Smooth muscle cell (in vitro differentiated cells): Measurements from ENCODE around the gene DGAT2L6. TPM values are rescaled to one million over a fixed set of nuclear protein-coding genes. Genes with fewer than 3 reads are reported as not detected.

ENCODE experiments used
- DNase-seq: peaks from one replicate; lab custom pipeline; 2025; ENCODE audit not compliant: unreplicated experiment; lab: John Stamatoyannopoulos, UW
- H2AFZ ChIP-seq: fragments of 200-600 bp; sonication (generic); 2 replicates; pipeline ENCODE4 v1.6.0; 2016; ENCODE audit warnings: antibody characterized with exemption, low read depth, mild to moderate bottlenecking
- H3F3A ChIP-seq: fragments of 200-600 bp; sonication (generic); 2 replicates; pipeline ENCODE4 v1.6.0; 2017; ENCODE audit warnings: antibody characterized with exemption, low read depth
- H3K27ac ChIP-seq: fragments of 200-600 bp; sonication (generic); 2 replicates; pipeline ENCODE4 v1.5.1; 2016; ENCODE audit warnings: low read depth, mild to moderate bottlenecking
- H3K27me3 ChIP-seq: fragments of 200-600 bp; sonication (generic); 2 replicates; pipeline ENCODE4 v1.6.1; 2016; ENCODE audit warnings: low read depth, mild to moderate bottlenecking
- H3K36me3 ChIP-seq: fragments of 200-600 bp; sonication (generic); 2 replicates; pipeline ENCODE4 v1.5.1; 2016; ENCODE audit warnings: low read depth
- H3K4me1 ChIP-seq: fragments of 200-600 bp; sonication (generic); 2 replicates; pipeline ENCODE4 v1.5.1; 2016; ENCODE audit warnings: low read depth
- H3K4me2 ChIP-seq: fragments of 200-600 bp; sonication (generic); 2 replicates; pipeline ENCODE4 v1.6.0; 2016; ENCODE audit warnings: mild to moderate bottlenecking
- H3K4me3 ChIP-seq: fragments of 200-600 bp; sonication (generic); 2 replicates; pipeline ENCODE4 v1.5.1; 2016; ENCODE audit warnings: mild to moderate bottlenecking
- H3K79me2 ChIP-seq: fragments of 200-600 bp; sonication (generic); 2 replicates; pipeline ENCODE4 v1.6.0; 2016; ENCODE audit warnings: low read depth, mild to moderate bottlenecking
- H3K9ac ChIP-seq: fragments of 200-600 bp; sonication (generic); 2 replicates; pipeline ENCODE4 v1.6.0; 2016; ENCODE audit warnings: low read depth
- H3K9me3 ChIP-seq: fragments of 200-600 bp; sonication (generic); replicated peaks from 2 replicates; pipeline ENCODE4 v1.5.1; 2016; ENCODE audit warnings: low read depth
- H4K20me1 ChIP-seq: fragments of 200-600 bp; sonication (generic); 2 replicates; pipeline ENCODE4 v1.6.0; 2016; ENCODE audit warnings: low read depth
- WGBS: methylation state at CpG from one replicate; pipeline ENCODE4 v1.1.7; 2016; ENCODE audit warnings: low lambda C conversion rate; 5-methylcytosine and 5-hydroxymethylcytosine counted together
- polyA plus RNA-seq: library from polyadenylated mRNA; unstranded; fragments of >200 nt; fragmentation: Nextera tagmentation; extraction: Ambion mirVana; gene quantifications from 2 replicates; pipeline ENCODE4 v1.2.1, GENCODE V29; 2016
- small RNA-seq: library from RNA; depleted of rRNA; stranded (forward); fragments of <200 nt; gene quantifications from one replicate; pipeline ENCODE3, GENCODE V24; 2014
- total RNA-seq: library from RNA; depleted of rRNA; stranded (reverse); fragments of >200 nt; gene quantifications from 2 replicates; pipeline ENCODE4 v1.2.3, GENCODE V29; 2014
- TF ChIP-seq, protein P1 (sequence below): fragments of 200-600 bp; sonication (generic); IDR thresholded peaks from 2 replicates; pipeline ENCODE4 v1.5.1; 2017; ENCODE audit warnings: borderline replicate concordance, mild to moderate bottlenecking, antibody characterized with exemption; ENCODE audit not compliant: insufficient read depth, poor library complexity, severe bottlenecking

Gene DGAT2L6
- total and polyA plus RNA-seq, 2 experiments from 2014 or later: not detected

DNA sequence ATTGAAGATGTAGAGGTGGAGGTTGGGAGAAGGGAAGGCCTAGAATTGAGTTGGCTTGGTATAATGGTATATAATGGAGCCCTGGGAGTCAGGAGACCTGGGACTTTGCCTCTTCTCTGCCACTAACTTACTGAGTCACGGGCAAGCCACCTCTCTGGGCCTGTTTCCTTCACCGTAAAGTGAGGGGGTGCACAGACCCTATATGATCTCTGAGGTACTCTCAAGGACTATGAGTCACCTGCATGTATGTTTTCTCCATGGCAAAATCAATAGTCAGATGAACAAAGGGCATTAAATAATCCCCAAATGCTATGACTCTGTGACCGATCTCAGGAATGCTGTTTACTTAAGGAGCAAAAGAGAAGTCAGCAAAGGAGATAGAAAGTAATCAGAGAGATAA lies 77.6 kb downstream of the DGAT2L6 start:
- no peak overlapping the region for H3K9ac ChIP-seq
- no peaks in the 10 kb centered on the region for H3K9me3 ChIP-seq
- no peaks in the 10 kb centered on the region for H3F3A ChIP-seq
- no peaks in the 10 kb centered on the region for H3K4me1 ChIP-seq
- WGBS: 82% methylated on average over 3 of the region's 3 CpGs
- no peaks in the 10 kb centered on the region for H3K79me2 ChIP-seq
- H2AFZ ChIP-seq: no peak overlapping the region
- H3K4me3 ChIP-seq: no peak overlapping the region
- no peak overlapping the region for H3K4me2 ChIP-seq
- H3K27ac ChIP-seq: peak overlapping the region; percentile 87
- DNase-seq: no peak
- TF ChIP-seq, protein P1, sequence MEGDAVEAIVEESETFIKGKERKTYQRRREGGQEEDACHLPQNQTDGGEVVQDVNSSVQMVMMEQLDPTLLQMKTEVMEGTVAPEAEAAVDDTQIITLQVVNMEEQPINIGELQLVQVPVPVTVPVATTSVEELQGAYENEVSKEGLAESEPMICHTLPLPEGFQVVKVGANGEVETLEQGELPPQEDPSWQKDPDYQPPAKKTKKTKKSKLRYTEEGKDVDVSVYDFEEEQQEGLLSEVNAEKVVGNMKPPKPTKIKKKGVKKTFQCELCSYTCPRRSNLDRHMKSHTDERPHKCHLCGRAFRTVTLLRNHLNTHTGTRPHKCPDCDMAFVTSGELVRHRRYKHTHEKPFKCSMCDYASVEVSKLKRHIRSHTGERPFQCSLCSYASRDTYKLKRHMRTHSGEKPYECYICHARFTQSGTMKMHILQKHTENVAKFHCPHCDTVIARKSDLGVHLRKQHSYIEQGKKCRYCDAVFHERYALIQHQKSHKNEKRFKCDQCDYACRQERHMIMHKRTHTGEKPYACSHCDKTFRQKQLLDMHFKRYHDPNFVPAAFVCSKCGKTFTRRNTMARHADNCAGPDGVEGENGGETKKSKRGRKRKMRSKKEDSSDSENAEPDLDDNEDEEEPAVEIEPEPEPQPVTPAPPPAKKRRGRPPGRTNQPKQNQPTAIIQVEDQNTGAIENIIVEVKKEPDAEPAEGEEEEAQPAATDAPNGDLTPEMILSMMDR: no peak
- no peaks in the 10 kb centered on the region for H3K27me3 ChIP-seq
- no peaks in the 10 kb centered on the region for H4K20me1 ChIP-seq
- no peaks in the 10 kb centered on the region for H3K36me3 ChIP-seq

Small RNAs within 50 kb of the gene (small RNA-seq; reads per million reads assigned to genes)
- gene RNA5SP507: not detected

Other genes starting within 250 kb of the DGAT2L6 start
- 0.27 TPM in 1 of 2 replicates, not detected in the other for gene AWAT2, start 127.5 kb upstream of the DGAT2L6 start, total RNA-seq
- not detected in 2 replicates for gene AWAT2, start 127.5 kb upstream of the DGAT2L6 start, polyA plus RNA-seq
- gene OTUD6A, start 115.0 kb upstream of the DGAT2L6 start, total RNA-seq: not detected in 2 replicates
- gene OTUD6A, start 115.0 kb upstream of the DGAT2L6 start, polyA plus RNA-seq: not detected in 2 replicates
- 40.7 and 41.8 TPM in 2 replicates for gene IGBP1, start 44.0 kb upstream of the DGAT2L6 start, total RNA-seq
- 20.3 and 27.2 TPM in 2 replicates for gene IGBP1, start 44.0 kb upstream of the DGAT2L6 start, polyA plus RNA-seq
- not detected in 2 replicates for gene AWAT1, start 57.2 kb downstream of the DGAT2L6 start, total RNA-seq
- not detected in 2 replicates for gene AWAT1, start 57.2 kb downstream of the DGAT2L6 start, polyA plus RNA-seq
- gene P2RY4, start 82.7 kb downstream of the DGAT2L6 start, total RNA-seq: 0.09 TPM in 1 of 2 replicates, not detected in the other
- gene P2RY4, start 82.7 kb downstream of the DGAT2L6 start, polyA plus RNA-seq: 0.14 TPM in 1 of 2 replicates, not detected in the other
- not detected in 2 replicates for gene ARR3, start 90.9 kb downstream of the DGAT2L6 start, total RNA-seq
- 0.24 TPM in 1 of 2 replicates, not detected in the other for gene ARR3, start 90.9 kb downstream of the DGAT2L6 start, polyA plus RNA-seq
- not detected in 2 replicates for gene RAB41, start 104.7 kb downstream of the DGAT2L6 start, total RNA-seq
- gene RAB41, start 104.7 kb downstream of the DGAT2L6 start, polyA plus RNA-seq: 0.19 and 0.39 TPM in 2 replicates
- gene PDZD11, start 112.4 kb downstream of the DGAT2L6 start, total RNA-seq: 60.8 and 63.1 TPM in 2 replicates
- 69.7 and 73.9 TPM in 2 replicates for gene PDZD11, start 112.4 kb downstream of the DGAT2L6 start, polyA plus RNA-seq
- 1.8 and 6.7 TPM in 2 replicates for gene KIF4A, start 112.6 kb downstream of the DGAT2L6 start, total RNA-seq
- 4.4 and 5.9 TPM in 2 replicates for gene KIF4A, start 112.6 kb downstream of the DGAT2L6 start, polyA plus RNA-seq
- not detected in 2 replicates for gene GDPD2, start 245.8 kb downstream of the DGAT2L6 start, total RNA-seq
- gene GDPD2, start 245.8 kb downstream of the DGAT2L6 start, polyA plus RNA-seq: not detected in 2 replicates